Activated CD4-positive, alpha-beta T cell treated with anti-CD3 and anti-CD28 coated beads, Interleukin-2, amount 10 ng/mL, durations not matched to agents 24 days and 14 days (primary cell): ENCODE measurements around the gene NDUFB10. TPM values are rescaled to one million over a fixed set of nuclear protein-coding genes. Genes with fewer than 3 reads are reported as not detected.

Experiments used
- DNase-seq: peaks from one replicate; pipeline ENCODE4 v3.0.0; 2022
- H3K27ac Mint-ChIP-seq: one replicate; pipeline ENCODE4 v1.8.0; 2022; ENCODE audit warnings: mild to moderate bottlenecking, mixed read lengths
- H3K27me3 Mint-ChIP-seq: one replicate; pipeline ENCODE4 v1.8.0; 2022; ENCODE audit warnings: mixed read lengths
- H3K36me3 Mint-ChIP-seq: one replicate; pipeline ENCODE4 v1.8.0; 2022; ENCODE audit warnings: low read depth, mild to moderate bottlenecking, mixed read lengths
- H3K4me1 Mint-ChIP-seq: one replicate; pipeline ENCODE4 v1.8.0; 2021; ENCODE audit warnings: mixed read lengths
- H3K4me3 Mint-ChIP-seq: one replicate; pipeline ENCODE4 v1.8.0; 2022; ENCODE audit warnings: mild to moderate bottlenecking, moderate library complexity, mixed read lengths
- H3K9me3 Mint-ChIP-seq: one replicate; pipeline ENCODE4 v1.8.0; 2021; ENCODE audit warnings: mixed read lengths
- intact Hi-C: fragments of 100-400 bp; cut with micrococcal nuclease; formaldehyde crosslinking; loops from one replicate; pipeline ENCODE4 v1.15.1; 2023
- total RNA-seq: library from RNA; stranded (reverse); gene quantifications from 2 replicates; pipeline ENCODE4 v1.2.3, GENCODE V29; 2022

Gene NDUFB10
- total RNA-seq, 1 donor from 2014 or later: 141 TPM

DNA sequence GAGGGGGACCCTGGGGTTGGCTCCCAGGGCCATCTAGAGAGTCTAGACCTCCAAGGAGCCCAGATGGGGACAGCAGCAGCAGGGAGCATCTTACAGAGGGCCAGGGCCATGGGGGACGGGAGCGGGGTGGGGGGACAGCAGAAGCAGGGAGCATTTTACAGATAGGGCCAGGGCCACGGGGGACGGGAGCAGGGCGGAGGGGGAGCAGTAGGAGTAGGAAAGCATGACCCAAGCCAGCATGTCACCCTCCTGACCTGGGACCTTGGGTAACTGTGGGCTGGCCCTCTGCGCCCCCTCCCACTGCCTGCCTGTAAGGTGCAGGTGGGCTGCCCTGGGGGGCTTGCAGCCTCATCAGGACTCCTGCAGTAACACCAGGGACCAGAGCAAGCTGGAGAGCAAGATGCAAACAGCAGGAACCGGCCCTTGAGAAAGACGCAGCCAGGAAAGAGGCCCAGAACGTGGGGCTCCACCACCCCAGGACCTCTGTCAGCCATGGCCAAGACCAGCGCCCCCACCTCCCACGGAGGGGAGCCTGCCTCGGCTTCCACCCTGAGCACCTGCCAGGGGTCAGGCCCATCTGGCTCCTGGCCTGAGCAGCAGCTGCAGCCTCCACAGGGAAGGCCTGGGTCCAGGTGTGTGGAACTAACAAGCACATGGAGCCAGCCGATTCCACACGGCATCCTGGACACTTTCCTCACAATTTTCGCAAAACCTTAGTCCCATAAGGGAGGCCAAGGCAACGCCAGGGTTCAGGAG is 47.9 kb downstream of the NDUFB10 start:
- peaks cover 29% of the 10 kb centered on the region for H3K36me3 Mint-ChIP-seq
- H3K27me3 Mint-ChIP-seq: no peaks in the 10 kb centered on the region
- peak overlapping the region; percentile 85 for H3K27ac Mint-ChIP-seq
- DNase-seq: no peak
- intact Hi-C loops: loop anchor here (5.0 to 10.0 kb wide), 3 partner anchors 35 to 245 kb away; partner anchors contain the start of genes BRICD5, ECI1, PGP and TBL3
- no peaks in the 10 kb centered on the region for H3K9me3 Mint-ChIP-seq
- H3K4me3 Mint-ChIP-seq: peak overlapping the region; percentile 87
- peaks cover 33% of the 10 kb centered on the region for H3K4me1 Mint-ChIP-seq

DNA sequence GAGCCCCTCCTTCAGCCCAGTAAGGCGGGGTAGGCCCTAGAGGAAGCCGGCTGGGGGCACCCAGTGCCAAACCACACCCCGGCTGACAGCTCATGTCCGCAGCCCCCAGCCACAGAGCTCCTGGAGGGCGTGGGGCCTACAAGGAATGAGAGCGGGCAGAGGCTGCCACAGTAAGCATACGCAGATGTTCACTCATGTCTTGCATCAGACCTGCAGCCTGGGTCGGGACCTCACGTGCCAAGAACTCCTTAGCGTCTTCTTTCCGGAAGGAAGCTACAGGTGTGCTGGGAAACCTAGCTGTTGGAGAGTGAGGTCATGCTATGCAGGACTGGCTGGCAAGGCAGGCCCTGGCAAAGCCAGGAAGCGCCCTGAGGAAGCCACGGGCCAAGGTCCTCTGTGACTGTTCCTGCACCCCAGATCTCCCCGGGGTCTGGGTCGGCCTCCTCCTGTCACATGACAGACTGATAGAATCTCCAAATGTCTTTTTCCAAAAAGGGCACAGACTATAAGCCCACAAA is 48.7 kb downstream of the NDUFB10 start:
- intact Hi-C loops: loop anchor here (1.0 to 10.0 kb wide), 4 partner anchors 16 to 244 kb away; partner anchors contain the start of genes BRICD5, ECI1, PGP and TBL3
- Mint-ChIP-seq H3K27me3 (no peaks in the 10 kb centered on the region), H3K36me3 (peaks cover 26% of the 10 kb centered on the region), H3K4me1 (peaks cover 33% of the 10 kb centered on the region), H3K27ac (peak overlapping the region; percentile 85), H3K9me3 (no peaks in the 10 kb centered on the region), H3K4me3 (peak overlapping the region; percentile 87)
- peak; percentile 76 for DNase-seq

DNA sequence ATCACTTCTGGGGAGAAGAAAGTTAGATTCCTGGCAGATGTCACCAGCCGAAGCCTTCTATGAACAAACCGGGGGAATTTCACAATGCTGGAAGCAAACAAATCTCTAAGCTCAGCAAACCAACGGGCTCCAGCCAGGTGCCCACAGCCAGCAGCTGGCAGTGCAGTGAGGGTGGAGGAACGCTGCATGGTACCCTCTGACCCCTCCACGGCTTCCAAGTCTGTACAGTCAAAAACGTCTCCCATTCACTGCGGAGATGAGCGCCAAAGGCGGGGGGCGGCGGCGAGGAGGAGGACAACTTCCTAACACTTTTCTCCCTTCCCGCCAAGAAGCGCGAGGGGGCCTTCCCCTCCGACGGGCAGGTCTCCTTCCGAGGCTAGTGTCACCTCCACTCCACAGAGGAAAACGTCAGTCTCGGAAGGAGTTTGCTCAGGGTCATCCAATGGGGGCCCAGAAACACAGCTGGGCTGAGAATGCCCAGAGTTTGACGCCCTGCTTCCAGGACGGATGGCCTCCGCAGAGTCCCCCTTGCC is 49.4 kb downstream of the NDUFB10 start:
- Mint-ChIP-seq H3K36me3 (peaks cover 26% of the 10 kb centered on the region), H3K4me3 (peak overlapping the region; percentile 87), H3K4me1 (peaks cover 33% of the 10 kb centered on the region), H3K27ac (peak overlapping the region; percentile 85), H3K27me3 (no peaks in the 10 kb centered on the region), H3K9me3 (no peaks in the 10 kb centered on the region)
- peak; percentile 82 for DNase-seq
- intact Hi-C loops: loop anchor here (1.0 to 10.0 kb wide), 4 partner anchors 16 to 244 kb away; partner anchors contain the start of genes BRICD5, ECI1, PGP and TBL3

DNA sequence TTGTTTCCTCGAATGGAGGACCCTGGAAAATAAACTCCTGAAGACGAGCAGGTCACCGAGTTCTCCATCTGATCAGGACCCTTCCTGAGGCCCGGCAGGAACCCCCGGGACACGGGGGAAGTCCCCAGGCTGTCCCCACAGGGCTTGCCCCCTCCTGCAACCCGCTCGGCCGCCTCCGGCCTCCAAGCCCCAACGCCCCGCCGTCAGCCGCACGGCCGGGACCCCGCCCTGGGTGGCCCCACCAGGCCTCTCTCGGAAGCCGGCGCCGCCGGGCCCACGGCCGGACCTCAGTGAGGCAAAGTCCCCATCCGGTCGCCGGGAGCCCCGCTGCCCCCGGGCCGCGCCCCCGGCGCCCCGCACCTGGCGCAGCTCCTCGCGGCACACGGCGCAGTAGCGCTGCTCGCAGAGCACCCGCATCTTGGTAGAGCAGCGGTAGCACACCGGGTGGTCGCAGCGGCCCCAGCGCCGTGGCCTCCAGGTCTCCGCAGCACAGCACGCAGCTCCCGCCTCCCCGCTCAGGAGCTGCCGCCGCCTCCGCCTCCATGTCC is 49.9 kb downstream of the NDUFB10 start:
- Mint-ChIP-seq H3K27me3 (no peaks in the 10 kb centered on the region), H3K36me3 (peaks cover 26% of the 10 kb centered on the region), H3K4me3 (peak overlapping the region; percentile 87), H3K27ac (peak overlapping the region; percentile 85), H3K9me3 (no peaks in the 10 kb centered on the region), H3K4me1 (peaks cover 31% of the 10 kb centered on the region)
- DNase-seq: peak; percentile 77
- intact Hi-C loops: loop anchor here (5.0 to 10.0 kb wide), 3 partner anchors 37 to 243 kb away; partner anchors contain the start of genes BRICD5, ECI1, PGP and TBL3

DNA sequence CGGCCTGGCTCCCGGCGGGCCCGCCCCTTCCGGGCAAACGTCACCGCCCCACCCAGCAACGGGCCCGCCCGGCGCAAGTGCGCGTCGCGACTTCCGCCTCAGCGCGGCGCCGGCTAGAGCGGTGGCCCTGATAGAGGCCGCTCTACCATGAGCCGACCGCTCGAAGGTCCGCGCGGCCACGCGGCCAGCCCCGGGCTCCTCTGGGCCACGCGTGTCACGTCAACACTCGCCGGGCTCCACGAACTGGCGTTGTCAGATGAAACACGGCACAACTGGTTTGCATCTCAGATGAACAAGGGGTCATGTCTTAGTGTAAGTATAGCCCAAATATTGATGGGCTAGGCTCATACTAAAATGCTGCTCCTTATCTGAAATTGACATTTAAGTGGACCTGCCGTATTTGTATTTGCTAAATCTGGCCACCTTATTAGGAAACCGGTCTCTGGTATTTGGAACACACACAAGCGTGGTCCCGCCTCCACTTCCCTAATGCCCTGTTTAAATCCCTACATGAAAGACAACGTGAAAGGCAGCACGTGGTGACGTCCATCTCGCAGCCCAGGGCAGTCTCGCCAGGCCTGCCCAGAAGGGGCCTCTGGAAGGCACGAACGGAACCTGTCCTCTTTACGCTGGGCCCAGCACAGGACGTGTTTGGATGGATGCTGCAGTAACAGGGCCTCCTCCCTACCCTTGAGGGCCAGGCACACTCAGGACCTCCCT is 50.6 kb downstream of the NDUFB10 start, which contains the start of gene ZNF598:
Gene ZNF598 (minus strand): TSS at position 31 of the 720 bp plus-strand sequence.
- H3K9me3 Mint-ChIP-seq: no peaks in the 10 kb centered on the region
- DNase-seq: peak; percentile 95
- peaks cover 28% of the 10 kb centered on the region for H3K4me1 Mint-ChIP-seq
- peak within 1 kb of the TSS; percentile 92 for H3K27ac Mint-ChIP-seq
- peak within 1 kb of the TSS; percentile 93 for H3K4me3 Mint-ChIP-seq
- intact Hi-C loops: loop anchor here (5.0 to 10.0 kb wide), 3 partner anchors 38 to 242 kb away; partner anchors contain the start of genes BRICD5, ECI1, PGP and TBL3
- H3K27me3 Mint-ChIP-seq: no peaks in the 10 kb centered on the region
- peaks cover 26% of the 10 kb centered on the region for H3K36me3 Mint-ChIP-seq

Other genes with a start within 250 kb of the NDUFB10 start
- 46.3 and 50.0 TPM in 2 replicates for gene NME3, start 188.0 kb upstream of the NDUFB10 start, total RNA-seq
- gene EME2, start 186.7 kb upstream of the NDUFB10 start, total RNA-seq: 28.2 and 30.0 TPM in 2 replicates
- gene MRPS34, start 186.4 kb upstream of the NDUFB10 start, total RNA-seq: 201 and 207 TPM in 2 replicates
- gene SPSB3, start 177.0 kb upstream of the NDUFB10 start, total RNA-seq: 24.6 and 24.9 TPM in 2 replicates
- 77.4 and 81.1 TPM in 2 replicates for gene NUBP2, start 176.6 kb upstream of the NDUFB10 start, total RNA-seq
- 0.12 TPM in 1 of 2 replicates, not detected in the other for gene IGFALS, start 165.8 kb upstream of the NDUFB10 start, total RNA-seq
- 50.3 and 57.7 TPM in 2 replicates for gene HAGH, start 132.7 kb upstream of the NDUFB10 start, total RNA-seq
- gene FAHD1, start 132.3 kb upstream of the NDUFB10 start, total RNA-seq: 20.2 and 21.7 TPM in 2 replicates
- not detected in 2 replicates for gene MEIOB, start 87.4 kb upstream of the NDUFB10 start, total RNA-seq
- not detected in 2 replicates for gene HS3ST6, start 41.1 kb upstream of the NDUFB10 start, total RNA-seq
- 22.8 and 23.0 TPM in 2 replicates for gene MSRB1, start 16.3 kb upstream of the NDUFB10 start, total RNA-seq
- 1.0 TPM in 1 of 2 replicates, not detected in the other for gene RPL3L, start 4.8 kb upstream of the NDUFB10 start, total RNA-seq
- gene RPS2, start 5.3 kb downstream of the NDUFB10 start, total RNA-seq: 3,359 and 3,401 TPM in 2 replicates
- 0.57 TPM in 1 of 2 replicates, not detected in the other for gene RNF151, start 7.3 kb downstream of the NDUFB10 start, total RNA-seq
- gene TBL3, start 12.5 kb downstream of the NDUFB10 start, total RNA-seq: 81.4 and 87.5 TPM in 2 replicates
- 0.56 TPM in 1 of 2 replicates, not detected in the other for gene NOXO1, start 21.9 kb downstream of the NDUFB10 start, total RNA-seq
- 41.6 and 42.8 TPM in 2 replicates for gene GFER, start 24.7 kb downstream of the NDUFB10 start, total RNA-seq
- 18.1 and 20.2 TPM in 2 replicates for gene SYNGR3, start 30.4 kb downstream of the NDUFB10 start, total RNA-seq
- 93.9 and 99.0 TPM in 2 replicates for gene ZNF598, start 50.3 kb downstream of the NDUFB10 start, total RNA-seq
- gene NPW, start 60.2 kb downstream of the NDUFB10 start, total RNA-seq: 6.9 and 7.0 TPM in 2 replicates
- 1.3 and 1.8 TPM in 2 replicates for gene NHERF2, start 67.4 kb downstream of the NDUFB10 start, total RNA-seq
- 50.3 and 57.7 TPM in 2 replicates for gene NTHL1, start 88.3 kb downstream of the NDUFB10 start, total RNA-seq
- gene TSC2, start 88.4 kb downstream of the NDUFB10 start, total RNA-seq: 98.8 and 99.8 TPM in 2 replicates
- 91.4 and 93.3 TPM in 2 replicates for gene PKD1, start 176.4 kb downstream of the NDUFB10 start, total RNA-seq
- 0.83 and 1.0 TPM in 2 replicates for gene RAB26, start 189.1 kb downstream of the NDUFB10 start, total RNA-seq
- 68.7 and 80.3 TPM in 2 replicates for gene TRAF7, start 196.2 kb downstream of the NDUFB10 start, total RNA-seq
- gene CASKIN1, start 237.1 kb downstream of the NDUFB10 start, total RNA-seq: 2.2 and 2.3 TPM in 2 replicates
- gene MLST8, start 245.9 kb downstream of the NDUFB10 start, total RNA-seq: 65.2 and 70.3 TPM in 2 replicates